ENCODE data around the gene MYBPHL.

MYBPHL gene

GRCh38 chr1:109277434-109278204 is 29.2 kb downstream of the MYBPHL start:
- peak overlapping the region; percentile 52 for H2BK15ac ChIP-seq (ENCODE audit: low read depth, poor library complexity, severe bottlenecking)
- H2AK5ac ChIP-seq (ENCODE audit: low read length, severe bottlenecking), result peak overlapping the region; percentile 69
- H3K4me2 ChIP-seq (ENCODE audit: low read length, poor library complexity, severe bottlenecking), result no peak overlapping the region
- H4K8ac ChIP-seq (ENCODE audit: low read length), result peak overlapping the region; percentile 74
- H3K14ac ChIP-seq (ENCODE audit: low read length in 2 of 2), result peak overlapping the region in 1 of 2 experiments; percentile 74
- H2BK5ac ChIP-seq (ENCODE audit: low read depth, low read length, poor library complexity, severe bottlenecking), result no peak overlapping the region
- peak overlapping the region; percentile 90 for H4K91ac ChIP-seq (ENCODE audit: low read length)
- DNase-seq, result peak; percentile 73
- 76% methylated on average over 7 of the region's 7 CpGs for WGBS
- H2BK12ac ChIP-seq (ENCODE audit: low read length in 2 of 2), result peak overlapping the region in 1 of 2 experiments; percentile 57
- no peak overlapping the region for H3K9ac ChIP-seq (ENCODE audit: low read length)
- no peak overlapping the region for H3K23ac ChIP-seq (ENCODE audit: low read length in 2 of 2)
- H3K36me3 ChIP-seq (ENCODE audit: control insufficient read depth in 1 of 2, insufficient read depth in 2 of 2, low read depth in 1 of 2, low read length in 2 of 2), result peaks cover 12 to 22% of the 10 kb centered on the region in 2 experiments
- H3K27me3 ChIP-seq (ENCODE audit: control insufficient read depth in 1 of 2, insufficient read depth in 1 of 2, low read length in 2 of 2), result no peaks in the 10 kb centered on the region
- H3K4me3 ChIP-seq (ENCODE audit: insufficient read depth in 1 of 2, low read depth in 1 of 2, low read length in 2 of 2), result no peak overlapping the region
- peak overlapping the region in 1 of 2 experiments; percentile 0 for H3K4ac ChIP-seq (ENCODE audit: low read depth in 1 of 2, low read length in 2 of 2)
- H2AFZ ChIP-seq (ENCODE audit: low read depth, low read length), result peak overlapping the region; percentile 91
- no peak overlapping the region for H2BK120ac ChIP-seq (ENCODE audit: low read depth, low read length)
- H3K4me1 ChIP-seq (ENCODE audit: control insufficient read depth, insufficient read depth, low read depth, low read length), result peaks cover 46% of the 10 kb centered on the region
- H3K27ac ChIP-seq (ENCODE audit: low read length, poor library complexity, severe bottlenecking), result no peak overlapping the region
- peaks cover 24% of the 10 kb centered on the region for H3K79me1 ChIP-seq (replicated peaks; ENCODE audit: low read length, poor library complexity, severe bottlenecking)
- peak overlapping the region in 1 of 2 experiments; percentile 82 for H3K18ac ChIP-seq (ENCODE audit: low read depth in 1 of 2, low read length in 2 of 2)
- H3K9me3 ChIP-seq (ENCODE audit: control insufficient read depth, low read length), result no peaks in the 10 kb centered on the region

GRCh38 chr1:109275706-109276345 is 31.0 kb downstream of the MYBPHL start:
- Histone ChIP-seq H2BK15ac (ENCODE audit: low read depth, poor library complexity, severe bottlenecking) (no peak overlapping the region), H3K4ac (ENCODE audit: low read depth in 1 of 2, low read length in 2 of 2) (no peak overlapping the region), H2AFZ (ENCODE audit: low read depth, low read length) (no peak overlapping the region)

GRCh38 chr1:109274533-109275476 is 32.0 kb downstream of the MYBPHL start:
- 68% methylated on average over 14 of the region's 24 CpGs for WGBS

More at GRCh38 chr1:109275706-109276345, 31.0 kb downstream of the MYBPHL start:
- DNase-seq, result peak; percentile 45
- Histone ChIP-seq H2BK120ac (ENCODE audit: low read depth, low read length) (no peak overlapping the region), H2AK5ac (ENCODE audit: low read length, severe bottlenecking) (no peak overlapping the region), H3K9me3 (ENCODE audit: control insufficient read depth, low read length) (no peaks in the 10 kb centered on the region), H3K36me3 (ENCODE audit: control insufficient read depth in 1 of 2, insufficient read depth in 2 of 2, low read depth in 1 of 2, low read length in 2 of 2) (peaks cover 12 to 28% of the 10 kb centered on the region in 2 experiments), H3K27me3 (ENCODE audit: control insufficient read depth in 1 of 2, insufficient read depth in 1 of 2, low read length in 2 of 2) (no peaks in the 10 kb centered on the region), H3K4me2 (ENCODE audit: low read length, poor library complexity, severe bottlenecking) (no peak overlapping the region), H4K91ac (ENCODE audit: low read length) (no peak overlapping the region), H3K27ac (ENCODE audit: low read length, poor library complexity, severe bottlenecking) (peak overlapping the region; percentile 2), H3K14ac (ENCODE audit: low read length in 2 of 2) (peak overlapping the region in 1 of 2 experiments; percentile 5), H3K79me1 (replicated peaks; ENCODE audit: low read length, poor library complexity, severe bottlenecking) (peaks cover 12% of the 10 kb centered on the region), H4K8ac (ENCODE audit: low read length) (no peak overlapping the region), H3K18ac (ENCODE audit: low read depth in 1 of 2, low read length in 2 of 2) (no peak overlapping the region), H3K4me1 (ENCODE audit: control insufficient read depth, insufficient read depth, low read depth, low read length) (peaks cover 34% of the 10 kb centered on the region), H2BK12ac (ENCODE audit: low read length in 2 of 2) (no peak overlapping the region), H2BK5ac (ENCODE audit: low read depth, low read length, poor library complexity, severe bottlenecking) (no peak overlapping the region), H3K4me3 (ENCODE audit: insufficient read depth in 1 of 2, low read depth in 1 of 2, low read length in 2 of 2) (no peak overlapping the region), H3K9ac (ENCODE audit: low read length) (no peak overlapping the region), H3K23ac (ENCODE audit: low read length in 2 of 2) (no peak overlapping the region)
- 68% methylated on average over 7 of the region's 9 CpGs for WGBS

More at GRCh38 chr1:109274533-109275476, 32.0 kb downstream of the MYBPHL start:
- no peaks in the 10 kb centered on the region for H3K27me3 ChIP-seq (ENCODE audit: control insufficient read depth in 1 of 2, insufficient read depth in 1 of 2, low read length in 2 of 2)
- H3K4me3 ChIP-seq (ENCODE audit: insufficient read depth in 1 of 2, low read depth in 1 of 2, low read length in 2 of 2), result peak overlapping the region in 1 of 2 experiments; percentile 8
- peak overlapping the region; percentile 12 for H2BK15ac ChIP-seq (ENCODE audit: low read depth, poor library complexity, severe bottlenecking)
- H2BK12ac ChIP-seq (ENCODE audit: low read length in 2 of 2), result peak overlapping the region in 1 of 2 experiments; percentile 70
- H3K9ac ChIP-seq (ENCODE audit: low read length), result no peak overlapping the region
- peak overlapping the region; percentile 68 for H2BK120ac ChIP-seq (ENCODE audit: low read depth, low read length)
- peak overlapping the region; percentile 48 for H3K27ac ChIP-seq (ENCODE audit: low read length, poor library complexity, severe bottlenecking)
- peak overlapping the region; percentile 59 for H4K91ac ChIP-seq (ENCODE audit: low read length)
- peak overlapping the region; percentile 81 for H2AK5ac ChIP-seq (ENCODE audit: low read length, severe bottlenecking)
- DNase-seq, result peak; percentile 26
- H3K14ac ChIP-seq (ENCODE audit: low read length in 2 of 2), result peak overlapping the region in 1 of 2 experiments; percentile 36
- H3K4ac ChIP-seq (ENCODE audit: low read depth in 1 of 2, low read length in 2 of 2), result peak overlapping the region in 1 of 2 experiments; percentile 38
- H3K4me1 ChIP-seq (ENCODE audit: control insufficient read depth, insufficient read depth, low read depth, low read length), result peaks cover 32% of the 10 kb centered on the region
- H3K18ac ChIP-seq (ENCODE audit: low read depth in 1 of 2, low read length in 2 of 2), result peak overlapping the region in 1 of 2 experiments; percentile 59
- peak overlapping the region; percentile 33 for H3K4me2 ChIP-seq (ENCODE audit: low read length, poor library complexity, severe bottlenecking)
- H3K9me3 ChIP-seq (ENCODE audit: control insufficient read depth, low read length), result no peaks in the 10 kb centered on the region
- H3K36me3 ChIP-seq (ENCODE audit: control insufficient read depth in 1 of 2, insufficient read depth in 2 of 2, low read depth in 1 of 2, low read length in 2 of 2), result peaks cover 4 to 32% of the 10 kb centered on the region in 2 experiments
- no peak overlapping the region for H3K23ac ChIP-seq (ENCODE audit: low read length in 2 of 2)
- H2BK5ac ChIP-seq (ENCODE audit: low read depth, low read length, poor library complexity, severe bottlenecking), result peak overlapping the region; percentile 59
- H3K79me1 ChIP-seq (replicated peaks; ENCODE audit: low read length, poor library complexity, severe bottlenecking), result peaks cover 4% of the 10 kb centered on the region
- H4K8ac ChIP-seq (ENCODE audit: low read length), result peak overlapping the region; percentile 92
- no peak overlapping the region for H2AFZ ChIP-seq (ENCODE audit: low read depth, low read length)

Data from mesenchymal stem cell (in vitro differentiated cells and primary cell).